CD4-positive, alpha-beta T cell treated with Interleukin-10 for 1 hour (primary cell): Measurements from ENCODE around the gene NPAS2.

ENCODE experiments used
- DNase-seq: peaks from one replicate; pipeline ENCODE4 v3.0.0-alpha.2; 2020

NPAS2 gene

GRCh38 chr2:101025561-101025960 is 205.6 kb downstream of the NPAS2 start:
- DNase-seq, result no peak

- no peak for DNase-seq
Observed at GRCh38 chr2:101026253-101026701, 206.3 kb downstream of the NPAS2 start.

- DNase-seq, result no peak
Observed at GRCh38 chr2:101026923-101027469, 207.1 kb downstream of the NPAS2 start.

- no peak for DNase-seq
Observed at GRCh38 chr2:101027852-101028251, 207.9 kb downstream of the NPAS2 start.

- DNase-seq, result no peak
Observed at GRCh38 chr2:101030866-101031554, 211.1 kb downstream of the NPAS2 start.

- DNase-seq, result no peak
Observed at GRCh38 chr2:101032084-101032776, 212.3 kb downstream of the NPAS2 start.

- no peak for DNase-seq
Observed at GRCh38 chr2:101036562-101036961, 216.6 kb downstream of the NPAS2 start.

GRCh38 chr2:101037161-101037755 is 217.3 kb downstream of the NPAS2 start:
- DNase-seq, result no peak

GRCh38 chr2:101038455-101039255 is 218.7 kb downstream of the NPAS2 start:
- DNase-seq, result no peak

GRCh38 chr2:101040072-101040471 is 220.1 kb downstream of the NPAS2 start:
- no peak for DNase-seq

- DNase-seq, result no peak
Observed at GRCh38 chr2:101040761-101041160, 220.8 kb downstream of the NPAS2 start.

- no peak for DNase-seq
Observed at GRCh38 chr2:101041413-101041812, 221.5 kb downstream of the NPAS2 start.

- DNase-seq, result no peak
Observed at GRCh38 chr2:101045330-101045729, 225.4 kb downstream of the NPAS2 start.
